GM23248 (cell line): Measurements from ENCODE around the gene WTIP. TPM values are rescaled to one million over a fixed set of nuclear protein-coding genes. Genes with fewer than 3 reads are reported as not detected.
A peak's percentile ranks its signal among the peaks of the same experiment; 100 is the strongest.

ENCODE experiments used
- DNase-seq: peaks from one replicate; pipeline ENCODE4 v3.0.0-alpha.2; 2015
- H2AFZ ChIP-seq: fragments of 200-600 bp; sonication (generic); 2 replicates; pipeline ENCODE4 v1.6.1; 2016; ENCODE audit warnings: antibody characterized with exemption
- H3F3A ChIP-seq: fragments of 200-600 bp; sonication (generic); 2 replicates; pipeline ENCODE4 v1.6.1; 2016; ENCODE audit warnings: mild to moderate bottlenecking, antibody characterized with exemption, mixed run types; ENCODE audit not compliant: insufficient read depth
- H3K27ac ChIP-seq: fragments of 200-600 bp; sonication (generic); 2 replicates; pipeline ENCODE4 v1.5.1; 2016; ENCODE audit warnings: mild to moderate bottlenecking
- H3K27me3 ChIP-seq: fragments of 200-600 bp; sonication (generic); replicated peaks from 2 replicates; pipeline ENCODE4 v1.6.1; 2016; ENCODE audit warnings: mild to moderate bottlenecking; ENCODE audit not compliant: insufficient read depth
- H3K36me3 ChIP-seq: fragments of 200-600 bp; sonication (generic); 2 replicates; pipeline ENCODE4 v1.6.1; 2016; ENCODE audit warnings: low read depth, mild to moderate bottlenecking
- H3K4me1 ChIP-seq: fragments of 200-600 bp; sonication (generic); 2 replicates; pipeline ENCODE4 v1.6.1; 2016; ENCODE audit warnings: mild to moderate bottlenecking; ENCODE audit not compliant: insufficient read depth
- H3K4me2 ChIP-seq: fragments of 200-600 bp; sonication (generic); one replicate; pipeline ENCODE4 v1.6.1; 2016; ENCODE audit warnings: mild to moderate bottlenecking; ENCODE audit not compliant: unreplicated experiment
- H3K4me3 ChIP-seq: fragments of 200-600 bp; sonication (generic); 2 replicates; pipeline ENCODE4 v1.5.1; 2016; ENCODE audit warnings: mild to moderate bottlenecking
- H3K79me2 ChIP-seq: fragments of 200-600 bp; sonication (generic); 2 replicates; pipeline ENCODE4 v1.6.1; 2016; ENCODE audit warnings: mild to moderate bottlenecking; ENCODE audit not compliant: insufficient read depth
- H3K9ac ChIP-seq: fragments of 200-600 bp; sonication (generic); 2 replicates; pipeline ENCODE4 v1.6.1; 2016; ENCODE audit warnings: mild to moderate bottlenecking
- H3K9me2 ChIP-seq: fragments of 200-600 bp; sonication (generic); 2 replicates; pipeline ENCODE4 v1.6.1; 2016; ENCODE audit warnings: mixed run types, mild to moderate bottlenecking, moderate library complexity; ENCODE audit not compliant: insufficient read depth
- H3K9me3 ChIP-seq: fragments of 200-600 bp; sonication (generic); one replicate; pipeline ENCODE4 v1.6.1; 2017; ENCODE audit warnings: low read depth
- H4K20me1 ChIP-seq: fragments of 200-600 bp; sonication (generic); 2 replicates; pipeline ENCODE4 v1.6.0; 2016; ENCODE audit not compliant: insufficient read depth
- EZH2 ChIP-seq: fragments of 200-600 bp; sonication (generic); IDR thresholded peaks from 2 replicates; pipeline ENCODE4 v1.6.1; 2018; ENCODE audit warnings: antibody characterized with exemption, mild to moderate bottlenecking; ENCODE audit not compliant: insufficient read depth, poor library complexity, severe bottlenecking
- EZH2phosphoT487 ChIP-seq: fragments of 200-600 bp; sonication (generic); IDR thresholded peaks from 2 replicates; pipeline ENCODE4 v1.6.1; 2018; ENCODE audit warnings: antibody characterized with exemption, moderate library complexity, mild to moderate bottlenecking, low read depth; ENCODE audit not compliant: insufficient read depth
- WGBS, 2 experiments: methylation state at CpG; one replicate each; pipeline ENCODE4 v1.1.6; 2015 to 2017; ENCODE audit warnings: low lambda C conversion rate in 2 of 2, low coverage in 1 of 2; ENCODE audit errors: missing lambda C conversion rate in 2 of 2; 5-methylcytosine and 5-hydroxymethylcytosine counted together
- in situ Hi-C: fragments of 300-500 bp; cut with MboI; formaldehyde crosslinking; loops from 2 replicates; pipeline ENCODE4 v1.15.0; 2020
- polyA plus RNA-seq: library from polyadenylated mRNA; unstranded; fragments of >200 nt; fragmentation: Nextera tagmentation; extraction: Ambion mirVana; gene quantifications from 2 replicates; pipeline ENCODE4 v1.2.1, GENCODE V29; 2016
- total RNA-seq: library from RNA; depleted of rRNA; stranded (reverse); fragments of >200 nt; shearing (Covaris generic); gene quantifications from 2 replicates; pipeline ENCODE4 v1.2.3, GENCODE V29; 2014

The WTIP gene
- total and polyA plus RNA-seq, 2 experiments from 2014 or later = 2.2 to 35.2 TPM

DNA sequence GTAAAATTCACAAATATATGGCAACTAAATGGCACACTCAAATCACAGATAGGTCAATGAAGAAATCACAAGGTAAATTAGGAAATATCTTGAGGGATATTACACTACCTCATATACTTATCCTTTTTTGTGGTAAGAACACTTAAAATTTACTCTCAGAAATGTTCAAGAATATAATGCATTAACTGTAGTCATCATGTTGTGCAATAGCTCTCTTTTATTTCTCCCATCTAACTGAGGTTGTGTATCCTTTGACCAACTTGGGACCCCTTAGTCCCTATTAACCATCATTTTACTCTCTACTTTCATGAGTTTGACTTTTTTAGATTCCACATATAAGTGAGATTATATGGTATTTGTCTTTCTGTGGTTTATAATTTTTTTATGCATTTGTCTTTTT lies 52.6 kb downstream of the WTIP start:
- DNase-seq = no peak
- in situ Hi-C loops = no loop called here
- no peak for TF ChIP-seq EZH2
- no peak for TF ChIP-seq EZH2phosphoT487
- Histone ChIP-seq H3K4me3 (no peak overlapping the region), H3K4me2 (no peak overlapping the region), H4K20me1 (no peaks in the 10 kb centered on the region), H3K9ac (no peak overlapping the region), H2AFZ (no peak overlapping the region), H3K4me1 (no peaks in the 10 kb centered on the region), H3F3A (no peaks in the 10 kb centered on the region), H3K9me3 (no peaks in the 10 kb centered on the region), H3K27me3 (no peaks in the 10 kb centered on the region), H3K36me3 (no peaks in the 10 kb centered on the region), H3K27ac (no peak overlapping the region), H3K9me2 (no peaks in the 10 kb centered on the region), H3K79me2 (no peaks in the 10 kb centered on the region)

GRCh38 chr19:34539396-34539795 lies 57.8 kb downstream of the WTIP start:
- no peaks in the 10 kb centered on the region for H3K27me3 ChIP-seq
- DNase-seq = no peak
- in situ Hi-C loops = no loop called here
- no peaks in the 10 kb centered on the region for H3K36me3 ChIP-seq
- no peaks in the 10 kb centered on the region for H3K9me2 ChIP-seq
- H3K9me3 ChIP-seq = no peaks in the 10 kb centered on the region
- TF ChIP-seq EZH2 = no peak
- no peak for TF ChIP-seq EZH2phosphoT487
- no peak overlapping the region for H2AFZ ChIP-seq
- H3K4me3 ChIP-seq = no peak overlapping the region
- H3K9ac ChIP-seq = no peak overlapping the region
- 15 to 19% methylated on average over 2 of the region's 2 CpGs for WGBS, 2 experiments
- H3K27ac ChIP-seq = no peak overlapping the region
- no peaks in the 10 kb centered on the region for H4K20me1 ChIP-seq
- no peaks in the 10 kb centered on the region for H3K79me2 ChIP-seq
- no peaks in the 10 kb centered on the region for H3K4me1 ChIP-seq
- no peak overlapping the region for H3K4me2 ChIP-seq
- H3F3A ChIP-seq = no peaks in the 10 kb centered on the region

DNA sequence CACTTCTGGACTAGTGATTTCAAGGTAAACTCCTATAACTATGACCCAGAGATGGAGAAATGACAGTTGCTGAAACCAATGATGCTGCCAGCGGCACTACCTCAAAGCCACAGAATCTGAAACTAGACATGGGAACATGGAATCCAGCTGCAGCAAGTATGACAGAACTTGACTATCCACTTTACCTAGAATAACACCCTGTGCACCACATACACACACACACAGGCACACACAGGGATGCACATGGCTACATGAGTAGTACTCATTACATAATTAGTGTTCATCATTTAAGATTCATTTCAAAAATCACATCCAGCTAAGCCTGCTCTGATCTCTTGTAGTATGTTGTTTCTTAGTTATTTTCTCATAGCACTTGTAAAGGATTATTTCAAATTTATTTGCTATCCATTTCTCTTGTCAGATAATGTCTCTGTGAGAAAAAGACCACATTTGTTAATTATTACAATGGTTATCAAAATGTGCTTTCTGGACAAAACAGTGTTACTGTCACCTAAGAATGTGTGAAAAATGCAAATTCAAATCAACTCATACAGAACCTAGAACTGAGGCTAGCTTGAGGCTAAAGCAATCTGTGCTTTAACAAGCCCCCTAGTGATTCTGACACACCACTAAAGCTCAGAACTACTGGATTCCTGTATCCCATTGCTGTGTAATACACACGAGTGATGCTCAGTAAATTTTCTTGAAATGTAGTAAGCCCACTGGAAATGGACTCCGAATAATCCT lies 59.4 kb downstream of the WTIP start:
- no peak overlapping the region for H3K4me2 ChIP-seq
- no peak overlapping the region for H2AFZ ChIP-seq
- 37 to 46% methylated on average over 3 of the region's 3 CpGs for WGBS, 2 experiments
- no peak for TF ChIP-seq EZH2
- no peak for TF ChIP-seq EZH2phosphoT487
- no peaks in the 10 kb centered on the region for H3K9me3 ChIP-seq
- no peaks in the 10 kb centered on the region for H3K9me2 ChIP-seq
- H3K27ac ChIP-seq = no peak overlapping the region
- no peak overlapping the region for H3K9ac ChIP-seq
- no peaks in the 10 kb centered on the region for H3K4me1 ChIP-seq
- no peaks in the 10 kb centered on the region for H3K27me3 ChIP-seq
- H3K4me3 ChIP-seq = no peak overlapping the region
- no peaks in the 10 kb centered on the region for H3K79me2 ChIP-seq
- no peaks in the 10 kb centered on the region for H4K20me1 ChIP-seq
- H3K36me3 ChIP-seq = no peaks in the 10 kb centered on the region
- in situ Hi-C loops = no loop called here
- no peaks in the 10 kb centered on the region for H3F3A ChIP-seq
- no peak for DNase-seq

- no peaks in the 10 kb centered on the region for H4K20me1 ChIP-seq
Observed at GRCh38 chr19:34549833-34550232, 68.3 kb downstream of the WTIP start.

DNA sequence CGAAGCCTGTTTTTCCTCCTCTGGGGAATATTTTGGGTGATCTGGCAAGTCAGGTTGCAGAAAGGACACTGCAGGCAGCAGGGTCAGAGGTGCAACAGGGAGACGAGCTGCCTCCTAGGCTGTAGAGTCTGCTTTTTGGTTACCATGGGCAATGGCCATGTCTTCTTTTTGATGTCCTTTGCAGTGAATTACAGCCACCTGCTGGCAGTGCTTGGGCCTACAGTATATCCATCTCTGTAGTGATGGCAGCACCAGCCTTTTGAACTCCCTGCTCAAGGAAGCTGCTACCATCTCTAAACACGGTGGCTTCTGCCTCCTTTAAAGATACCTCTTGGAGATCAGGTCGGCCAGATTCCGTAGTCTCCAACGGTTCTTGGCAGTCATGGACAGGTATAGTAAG lies 73.9 kb downstream of the WTIP start:
- Histone ChIP-seq H4K20me1 (no peaks in the 10 kb centered on the region), H3K27me3 (peaks cover 9% of the 10 kb centered on the region; the same call in 1 of the 2 replicates), H3K9me2 (no peaks in the 10 kb centered on the region), H3K4me1 (no peaks in the 10 kb centered on the region), H3K36me3 (no peaks in the 10 kb centered on the region), H3K9me3 (no peaks in the 10 kb centered on the region), H3K27ac (no peak overlapping the region), H3K4me2 (no peak overlapping the region), H3K9ac (no peak overlapping the region), H3F3A (no peaks in the 10 kb centered on the region), H3K4me3 (no peak overlapping the region), H3K79me2 (no peaks in the 10 kb centered on the region), H2AFZ (no peak overlapping the region)
- WGBS, 2 experiments = 44 to 46% methylated on average over 6 of the region's 6 CpGs
- in situ Hi-C loops = no loop called here
- TF ChIP-seq EZH2phosphoT487 (no peak), EZH2 (no peak)
- DNase-seq = peak; percentile 20

More at GRCh38 chr19:34549833-34550232, 68.3 kb downstream of the WTIP start:
- H3K9me2 ChIP-seq = no peaks in the 10 kb centered on the region
- H2AFZ ChIP-seq = no peak overlapping the region
- H3K79me2 ChIP-seq = no peaks in the 10 kb centered on the region
- H3F3A ChIP-seq = no peaks in the 10 kb centered on the region
- H3K36me3 ChIP-seq = no peaks in the 10 kb centered on the region
- TF ChIP-seq EZH2 (no peak), EZH2phosphoT487 (no peak)
- H3K27me3 ChIP-seq = peaks cover 9% of the 10 kb centered on the region; the same call in 1 of the 2 replicates
- no peak overlapping the region for H3K4me2 ChIP-seq
- no peaks in the 10 kb centered on the region for H3K9me3 ChIP-seq
- H3K27ac ChIP-seq = no peak overlapping the region
- H3K4me3 ChIP-seq = no peak overlapping the region
- DNase-seq = no peak
- no peaks in the 10 kb centered on the region for H3K4me1 ChIP-seq
- in situ Hi-C loops = no loop called here
- no peak overlapping the region for H3K9ac ChIP-seq
- 6 to 10% methylated on average over 2 of the region's 2 CpGs for WGBS, 2 experiments
